Vagina (tissue), 2 donors: ENCODE measurements around the gene ZC3H12D. TPM values are rescaled to one million over a fixed set of nuclear protein-coding genes. Genes with fewer than 3 reads are reported as not detected.

Experiments
- DNase-seq, 2 donors: peaks; one replicate each; pipeline ENCODE4 v3.0.0-alpha.2; 2017; ENCODE audit errors: extremely low spot score in 2 of 2
- H3K27ac ChIP-seq: fragments of 200-600 bp; sonication (generic); one replicate; pipeline ENCODE4 v1.5.1; 2019
- H3K27me3 ChIP-seq: fragments of 200-600 bp; sonication (generic); one replicate; pipeline ENCODE4 v1.5.1; 2019
- H3K36me3 ChIP-seq, 2 donors: fragments of 200-600 bp; sonication (generic); one replicate each; pipeline ENCODE4 v1.5.1; 2017 to 2019
- H3K4me1 ChIP-seq: fragments of 200-600 bp; sonication (generic); one replicate; pipeline ENCODE4 v1.5.1; 2019
- H3K4me3 ChIP-seq, 2 donors: fragments of 200-600 bp; sonication (generic); 1 replicate in 1 of 2; 2 replicates in 1 of 2; pipeline ENCODE4 v1.5.1; 2016 to 2019
- H3K9me3 ChIP-seq: fragments of 200-600 bp; sonication (generic); one replicate; pipeline ENCODE4 v1.5.1; 2019
- CTCF ChIP-seq, 3 experiments: fragments of 450-650 bp in 2 of 3; fragments of 200-600 bp in 1 of 3; sonication (generic) in 1 of 3; IDR thresholded peaks; one replicate each; pipeline ENCODE4 v1.5.1; 2017 to 2019; ENCODE audit warnings: antibody characterized with exemption in 3 of 3, mild to moderate bottlenecking in 2 of 3, moderate library complexity in 2 of 3
- POLR2A ChIP-seq, 2 donors: fragments of 450-650 bp; IDR thresholded peaks; one replicate each; pipeline ENCODE4 v1.6.1; 2017; ENCODE audit warnings: antibody characterized with exemption in 2 of 2, mild to moderate bottlenecking in 2 of 2, moderate library complexity in 2 of 2
- POLR2AphosphoS5 ChIP-seq, 2 donors: sonication (generic); formaldehyde crosslinking; IDR thresholded peaks; one replicate each; pipeline ENCODE4 v1.9.0; 2017; ENCODE audit warnings: antibody characterized with exemption in 2 of 2, mild to moderate bottlenecking in 2 of 2, low read depth in 1 of 2; ENCODE audit not compliant: insufficient read depth in 1 of 2
- intact Hi-C: fragments of 100-400 bp; cut with DNase I; formaldehyde crosslinking; loops from one replicate; pipeline ENCODE4 v1.15.1; 2023
- total RNA-seq: library from RNA; depleted of rRNA; stranded (reverse); fragments of >200 nt; gene quantifications from one replicate; pipeline ENCODE4 v1.2.3, GENCODE V29; 2016

The ZC3H12D gene
- total RNA-seq, 1 donor from 2014 or later = 2.2 TPM

- Histone ChIP-seq H3K9me3 (no peaks in the 10 kb centered on the region), H3K4me1 (peaks cover 37% of the 10 kb centered on the region), H3K4me3 (no peak overlapping the region), H3K27me3 (no peaks in the 10 kb centered on the region), H3K36me3 (no peaks in the 10 kb centered on the region), H3K27ac (peak overlapping the region; percentile 50)
- DNase-seq = peak in 1 of 2 donors; percentile 93
- intact Hi-C loops = no loop called here
- TF ChIP-seq POLR2A (IDR thresholded peaks at IDR 0.05) (no peak), POLR2AphosphoS5 (IDR thresholded peaks at IDR 0.05; ENCODE audit: insufficient read depth in 1 of 2, low read depth in 1 of 2) (peak; percentile 93), CTCF (IDR thresholded peaks at IDR 0.05) (no peak)
Measured at GRCh38 chr6:149454346-149454848, 30.4 kb downstream of the ZC3H12D start.

GRCh38 chr6:149453597-149454345 is 31.0 kb downstream of the ZC3H12D start:
- intact Hi-C loops = no loop called here
- Histone ChIP-seq H3K27me3 (no peaks in the 10 kb centered on the region), H3K9me3 (no peaks in the 10 kb centered on the region), H3K36me3 (no peaks in the 10 kb centered on the region), H3K4me3 (no peak overlapping the region), H3K4me1 (peaks cover 37% of the 10 kb centered on the region), H3K27ac (peak overlapping the region; percentile 50)
- DNase-seq = no peak
- TF ChIP-seq POLR2AphosphoS5 (IDR thresholded peaks at IDR 0.05; ENCODE audit: insufficient read depth in 1 of 2, low read depth in 1 of 2) = no peak
- TF ChIP-seq CTCF (IDR thresholded peaks at IDR 0.05) = no peak
- no peak for TF ChIP-seq POLR2A (IDR thresholded peaks at IDR 0.05)

- DNase-seq = no peak
- TF ChIP-seq POLR2AphosphoS5 (IDR thresholded peaks at IDR 0.05; ENCODE audit: insufficient read depth in 1 of 2, low read depth in 1 of 2) = no peak
- Histone ChIP-seq H3K9me3 (no peaks in the 10 kb centered on the region), H3K4me1 (peaks cover 37% of the 10 kb centered on the region), H3K27ac (no peak overlapping the region), H3K36me3 (no peaks in the 10 kb centered on the region), H3K4me3 (no peak overlapping the region), H3K27me3 (no peaks in the 10 kb centered on the region)
- intact Hi-C loops = no loop called here
Measured at GRCh38 chr6:149452037-149452939, 32.5 kb downstream of the ZC3H12D start.

GRCh38 chr6:149451376-149452036 is 33.3 kb downstream of the ZC3H12D start:
- no peaks in the 10 kb centered on the region for H3K9me3 ChIP-seq
- no peaks in the 10 kb centered on the region for H3K36me3 ChIP-seq
- H3K27ac ChIP-seq = peak overlapping the region; percentile 27
- peak in 1 of 2 donors; percentile 13 for TF ChIP-seq POLR2AphosphoS5 (IDR thresholded peaks at IDR 0.05; ENCODE audit: insufficient read depth in 1 of 2, low read depth in 1 of 2)
- TF ChIP-seq POLR2A (IDR thresholded peaks at IDR 0.05) = no peak
- no peak for DNase-seq
- intact Hi-C loops = no loop called here
- peak overlapping the region; percentile 41 to 67 for H3K4me3 ChIP-seq
- H3K27me3 ChIP-seq = no peaks in the 10 kb centered on the region
- H3K4me1 ChIP-seq = peaks cover 37% of the 10 kb centered on the region

GRCh38 chr6:149450679-149451375 is 34.0 kb downstream of the ZC3H12D start:
- Histone ChIP-seq H3K4me3 (peak overlapping the region; percentile 41 to 67), H3K9me3 (no peaks in the 10 kb centered on the region), H3K27ac (peak overlapping the region; percentile 27), H3K36me3 (no peaks in the 10 kb centered on the region), H3K4me1 (peaks cover 37% of the 10 kb centered on the region), H3K27me3 (no peaks in the 10 kb centered on the region)
- DNase-seq = no peak
- TF ChIP-seq CTCF (IDR thresholded peaks at IDR 0.05) (no peak), POLR2AphosphoS5 (IDR thresholded peaks at IDR 0.05; ENCODE audit: insufficient read depth in 1 of 2, low read depth in 1 of 2) (no peak), POLR2A (IDR thresholded peaks at IDR 0.05) (no peak)
- intact Hi-C loops = no loop called here
